Measurements from ENCODE around the gene ANTXR1. TPM values are rescaled to one million over a fixed set of nuclear protein-coding genes. Genes with fewer than 3 reads are reported as not detected.

The ANTXR1 gene
- total RNA-seq, 1 experiment from 2014 or later = 25.7 TPM

- H2AFZ ChIP-seq (ENCODE audit: low read depth, low read length, poor library complexity, severe bottlenecking) = no peak overlapping the region
- no TSS peak for BruUV-seq (replicated peaks)
- no peaks in the 10 kb centered on the region for H3K9me2 ChIP-seq (ENCODE audit: insufficient read depth)
- H3K4me3 ChIP-seq (replicated peaks in 1 of 2; ENCODE audit: low read depth in 1 of 2, low read length in 2 of 2) = no peak overlapping the region
- no peak overlapping the region for H3K9ac ChIP-seq (ENCODE audit: low read length)
- no peaks in the 10 kb centered on the region for H3K79me2 ChIP-seq (ENCODE audit: insufficient read depth, low read length)
- DNase-seq (ENCODE audit: low read depth, low spot score) = no peak
- intact Hi-C loops (cut with micrococcal nuclease) = no loop called here
- no peaks in the 10 kb centered on the region for H3K27me3 ChIP-seq (ENCODE audit: insufficient read depth, low read length)
- H3K36me3 ChIP-seq (ENCODE audit: control insufficient read depth in 1 of 2, insufficient read depth in 2 of 2, low read length in 2 of 2) = no peaks in the 10 kb centered on the region
- H3K27ac ChIP-seq (ENCODE audit: low read depth, low read length) = no peak overlapping the region
- ChIA-PET RAD21 (ENCODE audit: low non-redundant PET in 1 of 2, low total read pairs in 2 of 2, uncharacterized antibody in 2 of 2, unreplicated experiment in 2 of 2) (no interaction called here), POLR2A (no interaction called here), CTCF (no interaction called here)
- H3K9me3 ChIP-seq (ENCODE audit: control insufficient read depth in 1 of 2, insufficient read depth in 1 of 2, low read depth in 1 of 2, low read length in 2 of 2) = no peaks in the 10 kb centered on the region
- H3K4me2 ChIP-seq (ENCODE audit: low read length) = no peak overlapping the region
- ATAC-seq = no peak
- TF ChIP-seq CTCF (IDR thresholded peaks at IDR 0.05 in 2 of 3, conservative IDR thresholded peaks at IDR 0.05 in 1 of 3; ENCODE audit: borderline replicate concordance in 1 of 3, insufficient read depth in 1 of 3, low read depth in 2 of 3, low read length in 2 of 3) (no peak), ZFX (IDR thresholded peaks at IDR 0.05) (no peak), REST (IDR thresholded peaks at IDR 0.05; ENCODE audit: low read depth) (no peak), EZH2 (IDR thresholded peaks at IDR 0.05) (no peak)
- peaks cover 0 to 2% of the 10 kb centered on the region in 2 experiments; a peak in 2 of 4 replicates for H3K4me1 ChIP-seq (ENCODE audit: control insufficient read depth in 1 of 2, insufficient read depth in 2 of 2, low read length in 2 of 2)
- no peaks in the 10 kb centered on the region for H4K20me1 ChIP-seq (ENCODE audit: insufficient read depth)
Measured at GRCh38 chr2:68977453-68977852, 35.5 kb upstream of the ANTXR1 start.

Measured in HCT116 (cell line).